HG03571 (cell line): Measurements from ENCODE around the gene B3GALT4.

ENCODE experiments used
- ATAC-seq: cut with Tn5 transposase; IDR thresholded peaks from one replicate; pipeline ENCODE4 v1.9.1; 2021; ENCODE audit not compliant: unreplicated experiment

Gene B3GALT4

GRCh38 chr6:33289784-33290315 is 12.9 kb downstream of the B3GALT4 start:
- peak; percentile 14 for ATAC-seq

- no peak for ATAC-seq
Observed at GRCh38 chr6:33290459-33290858, 13.5 kb downstream of the B3GALT4 start.

- no peak for ATAC-seq
Observed at GRCh38 chr6:33292996-33293682, 16.2 kb downstream of the B3GALT4 start.

- ATAC-seq: no peak
Observed at GRCh38 chr6:33294086-33294823, 17.3 kb downstream of the B3GALT4 start.

- ATAC-seq: no peak
Observed at GRCh38 chr6:33295621-33296369, 18.9 kb downstream of the B3GALT4 start.

GRCh38 chr6:33296797-33297405 is 20.0 kb downstream of the B3GALT4 start:
- no peak for ATAC-seq

- ATAC-seq: no peak
Observed at GRCh38 chr6:33297406-33297955, 20.6 kb downstream of the B3GALT4 start.

GRCh38 chr6:33297956-33298772 is 21.2 kb downstream of the B3GALT4 start:
- ATAC-seq: no peak

GRCh38 chr6:33298773-33299236 is 21.9 kb downstream of the B3GALT4 start, which contains the start of gene RGL2:
RGL2 (minus strand) TSS chr6:33298942; CDS start chr6:33298610, 332 bp downstream.
- ATAC-seq: no peak

- peak; percentile 60 for ATAC-seq
Observed at GRCh38 chr6:33299237-33299944, 22.5 kb downstream of the B3GALT4 start.

- ATAC-seq: no peak
Observed at GRCh38 chr6:33301877-33302276, 25.0 kb downstream of the B3GALT4 start.

GRCh38 chr6:33304216-33304615 is 27.3 kb downstream of the B3GALT4 start:
- no peak for ATAC-seq

- no peak for ATAC-seq
Observed at GRCh38 chr6:33305052-33305451, 28.1 kb downstream of the B3GALT4 start.

- ATAC-seq: no peak
Observed at GRCh38 chr6:33306356-33306755, 29.4 kb downstream of the B3GALT4 start.

GRCh38 chr6:33312361-33313104 is 35.6 kb downstream of the B3GALT4 start:
- ATAC-seq: no peak

- no peak for ATAC-seq
Observed at GRCh38 chr6:33313105-33313708, 36.3 kb downstream of the B3GALT4 start.

- ATAC-seq: peak; percentile 41
Observed at GRCh38 chr6:33313709-33314514, 37.0 kb downstream of the B3GALT4 start, which contains the start of gene TAPBP. TAPBP (minus strand) TSS chr6:33314078; CDS start chr6:33314041, 37 bp downstream.
